B cell (primary cell): Measurements from ENCODE around the gene KCNK7. TPM values are rescaled to one million over a fixed set of nuclear protein-coding genes. Genes with fewer than 3 reads are reported as not detected.

Experiments
- ATAC-seq: fragments of 200-7000 bp; cut with Tn5 transposase; one replicate; pipeline ENCODE4 v1.10.0; 2021; ENCODE audit warnings: low read depth, mild to moderate bottlenecking, moderate number of reproducible peaks, moderate library complexity
- CTCF ChIA-PET: fragments of 350-600 bp; sonication (Branson Sonifier 250); formaldehyde crosslinking; loops from one replicate; lab custom pipeline; 2021; ENCODE audit warnings: antibody characterized with exemption, inconsistent platforms; lab: Charles Lee
- POLR2A ChIA-PET: fragments of 350-600 bp; sonication (Branson Sonifier 250); formaldehyde crosslinking; loops from one replicate; lab custom pipeline; 2021; ENCODE audit warnings: antibody characterized with exemption; lab: Charles Lee
- DNase-seq: peaks from one replicate; pipeline ENCODE4 v3.0.0; 2013
- H2AFZ ChIP-seq: 2 replicates; pipeline ENCODE4 v1.6.1; 2012; ENCODE audit warnings: mild to moderate bottlenecking, low read depth, low read length; ENCODE audit not compliant: insufficient read depth, poor library complexity, severe bottlenecking
- H3K27ac ChIP-seq, 2 donors: 1 replicate in 1 of 2; 2 replicates in 1 of 2; pipeline ENCODE4 v1.5.1; 2012 to 2013; ENCODE audit warnings: low read length in 2 of 2, mild to moderate bottlenecking in 2 of 2, moderate library complexity in 1 of 2
- H3K27me3 ChIP-seq, 4 experiments: fragments of 200-600 bp in 1 of 4; sonication (generic) in 1 of 4; replicated peaks in 1 of 4; 1 replicate in 2 of 4; 2 replicates in 2 of 4; pipeline versions ENCODE4 v1.6.1 to v1.7.0; 2013 to 2016; ENCODE audit warnings: low read length in 3 of 4, mild to moderate bottlenecking in 2 of 4, mixed read lengths in 1 of 4, moderate library complexity in 1 of 4; ENCODE audit not compliant: insufficient read depth in 4 of 4, control insufficient read depth in 3 of 4; ENCODE audit errors: control extremely low read depth in 1 of 4
- H3K36me3 ChIP-seq, 2 experiments: replicated peaks in 1 of 2; 1 replicate in 1 of 2; 2 replicates in 1 of 2; pipeline versions ENCODE4 v1.6.1 to v1.7.1; 2013; ENCODE audit warnings: low read length in 1 of 2; ENCODE audit not compliant: insufficient read depth in 2 of 2, control insufficient read depth in 1 of 2; ENCODE audit errors: control extremely low read depth in 1 of 2, extremely low read depth in 1 of 2
- H3K4me1 ChIP-seq, 2 donors: fragments of 200-600 bp in 1 of 2; sonication (generic) in 1 of 2; 1 replicate in 1 of 2; 2 replicates in 1 of 2; pipeline versions ENCODE4 v1.5.1 to v1.6.1; 2013 to 2017; ENCODE audit warnings: low read length in 2 of 2; ENCODE audit not compliant: control insufficient read depth in 2 of 2, insufficient read depth in 2 of 2
- H3K4me2 ChIP-seq: replicated peaks from 2 replicates; pipeline ENCODE3; 2012; ENCODE audit warnings: mild to moderate bottlenecking, low read depth, low read length; ENCODE audit not compliant: poor library complexity, severe bottlenecking
- H3K4me3 ChIP-seq, 5 experiments: fragments of 200-600 bp in 1 of 5; sonication (generic) in 1 of 5; 1 replicate in 3 of 5; 2 replicates in 2 of 5; pipeline versions ENCODE4 v1.5.1 to v1.7.0; 2011 to 2016; ENCODE audit warnings: low read length in 4 of 5, mild to moderate bottlenecking in 4 of 5, low read depth in 2 of 5, control low read depth in 1 of 5, moderate library complexity in 1 of 5; ENCODE audit not compliant: insufficient read depth in 1 of 5; ENCODE audit errors: control extremely low read depth in 1 of 5, extremely low read depth in 1 of 5
- H3K79me2 ChIP-seq: fragments of 200-600 bp; sonication (generic); one replicate; pipeline ENCODE4 v1.6.0; 2016; ENCODE audit warnings: low read length; ENCODE audit not compliant: control insufficient read depth, insufficient read depth
- H3K9ac ChIP-seq: fragments of 200-600 bp; sonication (generic); 2 replicates; pipeline ENCODE4 v1.6.1; 2017; ENCODE audit warnings: mild to moderate bottlenecking, low read length, moderate library complexity
- H3K9me3 ChIP-seq, 3 donors: one replicate each; pipeline versions ENCODE4 v1.6.1 to v1.7.1; 2013; ENCODE audit warnings: low read length in 2 of 3; ENCODE audit not compliant: control insufficient read depth in 2 of 3, insufficient read depth in 1 of 3; ENCODE audit errors: control extremely low read depth in 1 of 3
- H4K20me1 ChIP-seq: 2 replicates; pipeline ENCODE4 v1.6.0; 2012; ENCODE audit warnings: mild to moderate bottlenecking, low read length; ENCODE audit not compliant: insufficient read depth, control insufficient read depth, poor library complexity, severe bottlenecking
- H3K27ac Mint-ChIP-seq: one replicate; pipeline ENCODE4 v1.8.0; 2021; ENCODE audit warnings: mixed read lengths
- H3K27me3 Mint-ChIP-seq: one replicate; pipeline ENCODE4 v1.8.0; 2021; ENCODE audit warnings: mixed read lengths
- H3K4me1 Mint-ChIP-seq: one replicate; pipeline ENCODE4 v1.8.0; 2021; ENCODE audit warnings: mixed read lengths
- H3K4me3 Mint-ChIP-seq: one replicate; pipeline ENCODE4 v1.8.0; 2021; ENCODE audit warnings: mixed read lengths
- H3K9me3 Mint-ChIP-seq: one replicate; pipeline ENCODE4 v1.8.0; 2022; ENCODE audit warnings: mixed read lengths; ENCODE audit not compliant: insufficient read depth
- EZH2 ChIP-seq: IDR thresholded peaks from 2 replicates; pipeline ENCODE4 v1.6.1; 2012; ENCODE audit warnings: borderline replicate concordance, low read depth, mild to moderate bottlenecking, moderate library complexity, low read length; ENCODE audit not compliant: insufficient read depth, poor library complexity, severe bottlenecking
- WGBS: methylation state at CpG from one replicate; pipeline ENCODE4 v1.1.5; 2013; ENCODE audit warnings: missing lambda C conversion rate; ENCODE audit not compliant: insufficient coverage; 5-methylcytosine and 5-hydroxymethylcytosine counted together
- intact Hi-C: fragments of 100-400 bp; cut with micrococcal nuclease; formaldehyde crosslinking; loops from one replicate; pipeline ENCODE4 v1.10.0; 2022
- polyA plus RNA-seq: library from polyadenylated mRNA; depleted of rRNA; stranded (reverse); fragments of >200 nt; gene quantifications from 2 replicates; pipeline ENCODE4 v1.2.3, GENCODE V29; 2012
- total RNA-seq, 2 donors: library from RNA; stranded (reverse); fragments of 120-200 nt in 1 of 2; gene quantifications; 1 replicate in 1 of 2; 2 replicates in 1 of 2; pipeline versions ENCODE4 v1.2.3 to v1.2.4, GENCODE V29; 2013 to 2022
- TF ChIP-seq, protein P1 (sequence below): fragments of 200-600 bp; IDR thresholded peaks from one replicate; pipeline ENCODE4 v1.8.0; 2022; ENCODE audit warnings: antibody characterized with exemption, mild to moderate bottlenecking

Gene KCNK7
- total and polyA plus RNA-seq, 2 donors (not counting 1 experiment from before 2014, with no cell fraction given): 2.2 to 3.5 TPM

DNA sequence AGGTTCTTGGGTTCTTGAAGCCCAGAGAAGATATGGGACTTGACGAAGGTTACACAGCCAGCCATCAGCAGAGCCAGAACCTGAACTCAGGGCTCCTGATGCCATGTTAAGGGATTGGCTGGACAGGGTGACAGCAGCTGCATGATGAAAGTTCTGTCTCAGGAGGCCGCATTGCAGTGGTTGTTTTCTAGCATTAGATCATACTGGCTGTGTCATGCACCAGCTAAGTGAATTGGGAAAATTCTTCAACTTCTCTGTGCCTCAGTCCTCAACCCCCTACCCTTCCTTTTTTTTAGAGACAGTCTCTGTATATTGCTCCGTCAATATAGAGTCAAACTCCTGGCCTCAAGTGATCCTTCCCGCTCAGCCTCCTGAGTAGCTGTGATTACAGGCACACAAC, 32.0 kb downstream of the KCNK7 start:
- peaks cover 9% of the 10 kb centered on the region for H4K20me1 ChIP-seq
- H3K27me3 Mint-ChIP-seq: peaks cover 3% of the 10 kb centered on the region
- intact Hi-C loops: no loop called here
- H3K27ac ChIP-seq: no peak overlapping the region
- H3K79me2 ChIP-seq: peaks cover 97% of the 10 kb centered on the region
- POLR2A ChIA-PET: interaction anchor here (0.6 to 0.9 kb wide), 2 partner anchors 9 to 156 kb away, joined by 6 to 7 read pairs; partner anchors contain the start of gene FAM89B
- no peak overlapping the region for H3K4me2 ChIP-seq
- H3K4me1 Mint-ChIP-seq: peaks cover 27% of the 10 kb centered on the region
- H3K27me3 ChIP-seq: no peaks in the 10 kb centered on the region
- H3K4me1 ChIP-seq: peaks cover 31 to 43% of the 10 kb centered on the region in 2 donors
- TF ChIP-seq, protein P1, sequence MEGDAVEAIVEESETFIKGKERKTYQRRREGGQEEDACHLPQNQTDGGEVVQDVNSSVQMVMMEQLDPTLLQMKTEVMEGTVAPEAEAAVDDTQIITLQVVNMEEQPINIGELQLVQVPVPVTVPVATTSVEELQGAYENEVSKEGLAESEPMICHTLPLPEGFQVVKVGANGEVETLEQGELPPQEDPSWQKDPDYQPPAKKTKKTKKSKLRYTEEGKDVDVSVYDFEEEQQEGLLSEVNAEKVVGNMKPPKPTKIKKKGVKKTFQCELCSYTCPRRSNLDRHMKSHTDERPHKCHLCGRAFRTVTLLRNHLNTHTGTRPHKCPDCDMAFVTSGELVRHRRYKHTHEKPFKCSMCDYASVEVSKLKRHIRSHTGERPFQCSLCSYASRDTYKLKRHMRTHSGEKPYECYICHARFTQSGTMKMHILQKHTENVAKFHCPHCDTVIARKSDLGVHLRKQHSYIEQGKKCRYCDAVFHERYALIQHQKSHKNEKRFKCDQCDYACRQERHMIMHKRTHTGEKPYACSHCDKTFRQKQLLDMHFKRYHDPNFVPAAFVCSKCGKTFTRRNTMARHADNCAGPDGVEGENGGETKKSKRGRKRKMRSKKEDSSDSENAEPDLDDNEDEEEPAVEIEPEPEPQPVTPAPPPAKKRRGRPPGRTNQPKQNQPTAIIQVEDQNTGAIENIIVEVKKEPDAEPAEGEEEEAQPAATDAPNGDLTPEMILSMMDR: no peak
- H3K4me3 Mint-ChIP-seq: no peak overlapping the region
- no peak overlapping the region for H2AFZ ChIP-seq
- H3K4me3 ChIP-seq: no peak overlapping the region
- DNase-seq: no peak
- ATAC-seq: no peak
- no peak overlapping the region for H3K9ac ChIP-seq
- WGBS: 97% methylated on average over 4 of the region's 4 CpGs
- no peaks in the 10 kb centered on the region for H3K9me3 Mint-ChIP-seq
- peaks cover 0 to 6% of the 10 kb centered on the region in 2 experiments for H3K36me3 ChIP-seq
- H3K9me3 ChIP-seq: no peaks in the 10 kb centered on the region
- H3K27ac Mint-ChIP-seq: no peak overlapping the region
- CTCF ChIA-PET: interaction anchor here (0.6 to 4.2 kb wide), 4 partner anchors 12 to 25 kb away, joined by 3 to 21 read pairs (median 6); no protein-coding TSS in a partner anchor

DNA sequence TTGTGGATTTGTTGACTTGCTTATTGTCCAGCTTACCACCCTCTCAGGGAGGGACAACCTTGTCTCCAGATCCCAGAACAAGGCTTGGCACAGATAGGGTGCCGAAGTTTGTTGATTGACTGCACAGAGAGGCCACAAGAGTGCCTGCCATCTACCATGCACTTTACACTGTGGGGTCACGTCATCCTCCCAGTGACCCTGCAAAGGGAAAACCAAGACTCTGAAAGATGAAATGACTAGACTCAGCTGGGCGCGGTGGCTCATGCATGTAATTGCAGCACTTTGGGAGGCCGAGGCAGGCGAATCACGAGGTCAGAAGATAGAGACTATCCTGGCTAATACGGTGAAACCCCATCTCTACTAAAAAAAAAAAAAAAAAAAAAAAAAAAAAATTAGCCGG, 32.8 kb downstream of the KCNK7 start:
- H3K27me3 ChIP-seq: no peaks in the 10 kb centered on the region
- WGBS: 98% methylated on average over 4 of the region's 9 CpGs
- POLR2A ChIA-PET: interaction anchor here (0.9 kb wide), 1 partner anchor 9 kb away, joined by 7 read pairs; the partner anchor contains the start of gene FAM89B
- no peak overlapping the region for H2AFZ ChIP-seq
- no peak overlapping the region for H3K27ac Mint-ChIP-seq
- ATAC-seq: no peak
- peaks cover 22% of the 10 kb centered on the region for H3K4me1 Mint-ChIP-seq
- peaks cover 4% of the 10 kb centered on the region for H4K20me1 ChIP-seq
- CTCF ChIA-PET: interaction anchor here (0.6 to 2.4 kb wide), 6 partner anchors 9 to 30 kb away, joined by 3 to 18 read pairs (median 4); partner anchors contain the start of gene FAM89B
- H3K9me3 ChIP-seq: no peaks in the 10 kb centered on the region
- no peak overlapping the region for H3K4me3 Mint-ChIP-seq
- no peak for TF ChIP-seq EZH2
- TF ChIP-seq, protein P1: no peak
- H3K27me3 Mint-ChIP-seq: peaks cover 3% of the 10 kb centered on the region
- no peak for DNase-seq
- no peaks in the 10 kb centered on the region for H3K9me3 Mint-ChIP-seq
- H3K27ac ChIP-seq: no peak overlapping the region
- H3K4me1 ChIP-seq: peaks cover 24 to 36% of the 10 kb centered on the region in 2 donors
- peaks cover 0 to 1% of the 10 kb centered on the region in 2 experiments for H3K36me3 ChIP-seq
- intact Hi-C loops: no loop called here
- H3K4me3 ChIP-seq: no peak overlapping the region
- no peak overlapping the region for H3K4me2 ChIP-seq
- peaks cover 89% of the 10 kb centered on the region for H3K79me2 ChIP-seq
- no peak overlapping the region for H3K9ac ChIP-seq
